NB4 (cell line): ENCODE results near the gene KRTAP20-1.

Source experiments
- MYC ChIP-seq: IDR thresholded peaks from 2 replicates; pipeline ENCODE4 v1.6.1; 2011; ENCODE audit warnings: low read depth, low read length
- POLR2A ChIP-seq: IDR thresholded peaks from 2 replicates; pipeline ENCODE4 v1.6.1; 2011; ENCODE audit warnings: mild to moderate bottlenecking; ENCODE audit not compliant: insufficient read length; ENCODE audit errors: extremely low read depth
- TF ChIP-seq, protein P1 (sequence below): IDR thresholded peaks from one replicate; pipeline ENCODE4 v1.5.1; 2012; ENCODE audit warnings: low read depth, low read length
- TF ChIP-seq, protein P2 (sequence below): IDR thresholded peaks from 2 replicates; pipeline ENCODE4 v1.6.1; 2011; ENCODE audit warnings: low read depth, low read length

DNA sequence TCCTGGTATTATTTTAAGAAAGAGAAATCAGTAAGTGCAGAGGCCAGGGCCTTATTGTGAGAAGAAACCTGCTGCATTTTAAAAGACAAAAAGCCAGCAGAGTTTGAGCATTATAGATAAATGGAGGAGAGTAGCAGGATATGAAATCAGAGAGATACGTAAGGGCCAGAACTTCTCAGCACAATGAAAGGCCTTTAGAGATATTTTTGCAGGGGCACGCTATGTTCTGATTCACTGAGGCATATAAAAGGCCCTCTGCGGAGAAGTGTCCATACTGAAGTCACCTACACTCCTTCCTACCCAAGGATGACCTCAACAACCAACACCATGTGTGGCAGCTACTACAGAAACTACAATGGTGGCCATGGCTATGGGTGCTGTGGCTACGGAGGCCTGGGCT is 24.1 kb upstream of the KRTAP20-1 start, which contains the start of gene KRTAP6-3:
- TF ChIP-seq POLR2A (no peak), MYC (no peak)
- TF ChIP-seq, protein P1, sequence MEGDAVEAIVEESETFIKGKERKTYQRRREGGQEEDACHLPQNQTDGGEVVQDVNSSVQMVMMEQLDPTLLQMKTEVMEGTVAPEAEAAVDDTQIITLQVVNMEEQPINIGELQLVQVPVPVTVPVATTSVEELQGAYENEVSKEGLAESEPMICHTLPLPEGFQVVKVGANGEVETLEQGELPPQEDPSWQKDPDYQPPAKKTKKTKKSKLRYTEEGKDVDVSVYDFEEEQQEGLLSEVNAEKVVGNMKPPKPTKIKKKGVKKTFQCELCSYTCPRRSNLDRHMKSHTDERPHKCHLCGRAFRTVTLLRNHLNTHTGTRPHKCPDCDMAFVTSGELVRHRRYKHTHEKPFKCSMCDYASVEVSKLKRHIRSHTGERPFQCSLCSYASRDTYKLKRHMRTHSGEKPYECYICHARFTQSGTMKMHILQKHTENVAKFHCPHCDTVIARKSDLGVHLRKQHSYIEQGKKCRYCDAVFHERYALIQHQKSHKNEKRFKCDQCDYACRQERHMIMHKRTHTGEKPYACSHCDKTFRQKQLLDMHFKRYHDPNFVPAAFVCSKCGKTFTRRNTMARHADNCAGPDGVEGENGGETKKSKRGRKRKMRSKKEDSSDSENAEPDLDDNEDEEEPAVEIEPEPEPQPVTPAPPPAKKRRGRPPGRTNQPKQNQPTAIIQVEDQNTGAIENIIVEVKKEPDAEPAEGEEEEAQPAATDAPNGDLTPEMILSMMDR: no peak
- TF ChIP-seq, protein P2, sequence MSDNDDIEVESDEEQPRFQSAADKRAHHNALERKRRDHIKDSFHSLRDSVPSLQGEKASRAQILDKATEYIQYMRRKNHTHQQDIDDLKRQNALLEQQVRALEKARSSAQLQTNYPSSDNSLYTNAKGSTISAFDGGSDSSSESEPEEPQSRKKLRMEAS: no peak
